Measurements from ENCODE around the gene BLVRA. TPM values are rescaled to one million over a fixed set of nuclear protein-coding genes. Genes with fewer than 3 reads are reported as not detected.

The BLVRA gene
- 31.4 and 32.9 TPM in 2 replicates for total RNA-seq

DNA sequence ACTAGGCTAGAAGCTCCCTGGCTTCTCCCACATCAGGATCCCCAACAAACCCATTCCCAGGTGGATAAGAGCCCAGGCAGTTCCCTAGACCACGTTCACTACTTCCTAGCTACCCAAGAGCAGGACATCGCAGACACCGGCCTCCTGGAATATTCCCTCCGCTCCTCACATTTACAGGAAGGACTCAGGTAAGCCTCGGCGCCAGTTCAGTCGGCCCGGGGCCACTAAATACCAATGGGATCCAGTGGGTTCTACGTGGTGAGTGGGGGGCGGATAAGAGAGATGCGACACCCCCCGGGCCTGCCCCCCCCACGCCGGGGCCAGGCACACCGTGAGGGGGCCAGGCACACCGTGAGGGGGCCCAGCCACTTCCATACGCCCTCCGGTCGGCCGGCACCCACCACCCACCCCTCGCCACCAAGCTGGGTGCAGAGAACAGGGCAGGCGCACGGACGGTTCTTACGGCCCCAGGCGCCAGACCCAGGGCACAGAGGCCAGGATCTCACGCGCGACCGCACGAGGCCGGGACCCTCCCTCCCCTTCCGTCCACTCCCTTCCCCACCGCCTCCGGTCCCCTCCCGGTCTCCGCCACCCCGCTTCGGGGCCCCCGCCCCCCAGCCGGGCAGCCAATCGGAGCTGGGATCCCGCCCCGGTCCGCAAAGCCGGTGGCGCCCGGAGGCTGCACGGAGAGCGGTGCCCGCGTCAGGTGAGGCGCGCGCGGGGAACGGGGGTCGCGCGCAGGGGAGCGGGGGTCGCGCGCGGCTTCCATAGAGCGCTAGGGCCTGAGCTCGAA is at the start of gene BLVRA:
BLVRA (plus strand) TSS at position 652 of the 793 bp plus-strand sequence. CDS start 12,479 bp downstream, outside the sequence.

GRCh38 chr7:43729214-43729923 is 29.1 kb upstream of the BLVRA start, which contains the start of gene COA1:
TSS of gene COA1 (minus strand) at chr7:43729523. CDS start at chr7:43648614, 80,909 bp downstream.

Other genes starting within 250 kb of the BLVRA start
- 74.4 and 75.9 TPM in 2 replicates for gene STK17A, start 175.6 kb upstream of the BLVRA start, total RNA-seq
- gene COA1, start 29.2 kb upstream of the BLVRA start, total RNA-seq = 41.8 and 47.4 TPM in 2 replicates
- gene MRPS24, start 110.8 kb downstream of the BLVRA start, total RNA-seq = 54.9 and 62.5 TPM in 2 replicates
- gene URGCP, start 147.9 kb downstream of the BLVRA start, total RNA-seq = 18.2 and 27.3 TPM in 2 replicates
- 6.2 and 8.1 TPM in 2 replicates for gene UBE2D4, start 167.8 kb downstream of the BLVRA start, total RNA-seq
- not detected in 2 replicates for gene SPDYE1, start 239.2 kb downstream of the BLVRA start, total RNA-seq